Left lung (tissue), 10 donors: ENCODE data around the gene BCAS3. TPM values are rescaled to one million over a fixed set of nuclear protein-coding genes. Genes with fewer than 3 reads are reported as not detected.

ENCODE experiments used
- ATAC-seq: fragments of 200-7000 bp; cut with Tn5 transposase; one replicate; pipeline ENCODE4 v1.9.1; 2020; ENCODE audit warnings: moderate library complexity
- DNase-seq, 4 donors: peaks; one replicate each; pipeline ENCODE4 v3.0.0-alpha.2; 2013 to 2020
- H3K27ac ChIP-seq, 2 donors: fragments of 200-600 bp; sonication (generic) in 1 of 2; one replicate each; pipeline versions ENCODE4 v1.5.0 to v1.8.0; 2020 to 2021
- H3K27me3 ChIP-seq, 2 donors: fragments of 200-600 bp; sonication (generic) in 1 of 2; one replicate each; pipeline versions ENCODE4 v1.5.0 to v1.8.0; 2020 to 2021
- H3K36me3 ChIP-seq, 2 donors: fragments of 200-600 bp; sonication (generic) in 1 of 2; one replicate each; pipeline versions ENCODE4 v1.5.0 to v1.8.0; 2020 to 2021
- H3K4me1 ChIP-seq, 2 donors: fragments of 200-600 bp; one replicate each; pipeline ENCODE4 v1.8.0; 2021
- H3K4me3 ChIP-seq, 2 donors: fragments of 200-600 bp; sonication (generic) in 1 of 2; one replicate each; pipeline versions ENCODE4 v1.5.0 to v1.8.0; 2020 to 2021; ENCODE audit warnings: mild to moderate bottlenecking in 1 of 2
- H3K9me3 ChIP-seq, 2 donors: fragments of 200-600 bp; sonication (generic) in 1 of 2; one replicate each; pipeline versions ENCODE4 v1.5.0 to v1.8.0; 2020 to 2021
- CTCF ChIP-seq, 2 donors: fragments of 200-600 bp; sonication (generic) in 1 of 2; IDR thresholded peaks; one replicate each; pipeline versions ENCODE4 v1.5.0 to v1.8.0; 2021; ENCODE audit warnings: antibody characterized with exemption in 2 of 2
- intact Hi-C, 2 donors: fragments of 100-400 bp; cut with DNase I; formaldehyde crosslinking; loops; one replicate each; pipeline versions ENCODE4 v1.11.2 to v1.14.2; 2022
- polyA plus RNA-seq, 6 donors: library from polyadenylated mRNA; unstranded; fragments of 120-200 nt; gene quantifications; one replicate each; pipeline ENCODE4 v1.2.1, GENCODE V29; 2013; ENCODE audit not compliant: insufficient read length in 6 of 6
- total RNA-seq, 2 donors: library from RNA; stranded (reverse); fragmentation: NEBNext Ultra II Directional; extraction: Animal tissue kit (Norgen Biotek cat#: 25700); gene quantifications; one replicate each; pipeline ENCODE4 v1.2.1, GENCODE V29; 2021
- donor health status: DM: no; HTN: yes; CAD: no.
- donor health status: DM: no; HTN: no; CAD: no.

Gene BCAS3
- total and polyA plus RNA-seq, 8 donors, result 21.2 to 29.6 (median 28.0) TPM

- no peak overlapping the region for H3K4me3 ChIP-seq
- no peak for ATAC-seq
- H3K27me3 ChIP-seq, result no peaks in the 10 kb centered on the region
- DNase-seq, result peak in 1 of 4 donors; percentile 42
- no peaks in the 10 kb centered on the region for H3K36me3 ChIP-seq
- H3K9me3 ChIP-seq, result no peaks in the 10 kb centered on the region
- H3K27ac ChIP-seq, result peak overlapping the region in 1 of 2 donors; percentile 13
- H3K4me1 ChIP-seq, result peaks cover 0 to 2% of the 10 kb centered on the region in 2 donors
- intact Hi-C loops, result loop anchor here in 1 of 2 donors (10.0 kb wide), 1 partner anchor 655 kb away; no protein-coding TSS in a partner anchor
- TF ChIP-seq CTCF (IDR thresholded peaks at IDR 0.05), result no peak
Observed at GRCh38 chr17:61379457-61380216, 702.0 kb downstream of the BCAS3 start.

GRCh38 chr17:61380217-61380835, 702.7 kb downstream of the BCAS3 start:
- Histone ChIP-seq H3K36me3 (no peaks in the 10 kb centered on the region), H3K9me3 (no peaks in the 10 kb centered on the region), H3K27me3 (no peaks in the 10 kb centered on the region), H3K4me3 (no peak overlapping the region), H3K27ac (peak overlapping the region; percentile 7 to 13), H3K4me1 (no peaks in the 10 kb centered on the region)
- ATAC-seq, result no peak
- no peak for TF ChIP-seq CTCF (IDR thresholded peaks at IDR 0.05)
- intact Hi-C loops, result loop anchor here in 1 of 2 donors (10.0 kb wide), 1 partner anchor 656 kb away; no protein-coding TSS in a partner anchor
- DNase-seq, result peak in 1 of 4 donors; percentile 28

GRCh38 chr17:61380836-61381525, 703.3 kb downstream of the BCAS3 start:
- intact Hi-C loops, result loop anchor here in 1 of 2 donors (10.0 kb wide), 1 partner anchor 656 kb away; no protein-coding TSS in a partner anchor
- DNase-seq (peak in 1 of 4 donors; percentile 73), ATAC-seq (no peak)
- no peaks in the 10 kb centered on the region for H3K27me3 ChIP-seq
- H3K27ac ChIP-seq, result no peak overlapping the region
- TF ChIP-seq CTCF (IDR thresholded peaks at IDR 0.05), result no peak
- H3K36me3 ChIP-seq, result no peaks in the 10 kb centered on the region
- H3K9me3 ChIP-seq, result no peaks in the 10 kb centered on the region
- H3K4me1 ChIP-seq, result no peaks in the 10 kb centered on the region
- no peak overlapping the region for H3K4me3 ChIP-seq

- intact Hi-C loops, result loop anchor here in 1 of 2 donors (10.0 kb wide), 1 partner anchor 657 kb away; no protein-coding TSS in a partner anchor
- TF ChIP-seq CTCF (IDR thresholded peaks at IDR 0.05), result no peak
- no peaks in the 10 kb centered on the region for H3K36me3 ChIP-seq
- H3K9me3 ChIP-seq, result no peaks in the 10 kb centered on the region
- no peak overlapping the region for H3K4me3 ChIP-seq
- ATAC-seq (no peak), DNase-seq (no peak)
- H3K27ac ChIP-seq, result no peak overlapping the region
- H3K27me3 ChIP-seq, result no peaks in the 10 kb centered on the region
- no peaks in the 10 kb centered on the region for H3K4me1 ChIP-seq
Observed at GRCh38 chr17:61381537-61381936, 703.9 kb downstream of the BCAS3 start.
